Stimulated activated CD8-positive, alpha-beta memory T cell treated with anti-CD3 and anti-CD28 coated beads, Interleukin-15, amount 100 ng/mL, for 48 hours (primary cell): Measurements from ENCODE around the gene RTBDN.
"Not testable (repeated sequence)": the region's sequence is repeated elsewhere in the genome, so short reads cannot be mapped to it uniquely, and the experiment has no call there.

ENCODE experiments used
- DNase-seq, 2 donors: peaks; one replicate each; pipeline ENCODE4 v3.0.0-alpha.2; 2020; ENCODE audit warnings: low read depth in 2 of 2

Gene RTBDN

DNA sequence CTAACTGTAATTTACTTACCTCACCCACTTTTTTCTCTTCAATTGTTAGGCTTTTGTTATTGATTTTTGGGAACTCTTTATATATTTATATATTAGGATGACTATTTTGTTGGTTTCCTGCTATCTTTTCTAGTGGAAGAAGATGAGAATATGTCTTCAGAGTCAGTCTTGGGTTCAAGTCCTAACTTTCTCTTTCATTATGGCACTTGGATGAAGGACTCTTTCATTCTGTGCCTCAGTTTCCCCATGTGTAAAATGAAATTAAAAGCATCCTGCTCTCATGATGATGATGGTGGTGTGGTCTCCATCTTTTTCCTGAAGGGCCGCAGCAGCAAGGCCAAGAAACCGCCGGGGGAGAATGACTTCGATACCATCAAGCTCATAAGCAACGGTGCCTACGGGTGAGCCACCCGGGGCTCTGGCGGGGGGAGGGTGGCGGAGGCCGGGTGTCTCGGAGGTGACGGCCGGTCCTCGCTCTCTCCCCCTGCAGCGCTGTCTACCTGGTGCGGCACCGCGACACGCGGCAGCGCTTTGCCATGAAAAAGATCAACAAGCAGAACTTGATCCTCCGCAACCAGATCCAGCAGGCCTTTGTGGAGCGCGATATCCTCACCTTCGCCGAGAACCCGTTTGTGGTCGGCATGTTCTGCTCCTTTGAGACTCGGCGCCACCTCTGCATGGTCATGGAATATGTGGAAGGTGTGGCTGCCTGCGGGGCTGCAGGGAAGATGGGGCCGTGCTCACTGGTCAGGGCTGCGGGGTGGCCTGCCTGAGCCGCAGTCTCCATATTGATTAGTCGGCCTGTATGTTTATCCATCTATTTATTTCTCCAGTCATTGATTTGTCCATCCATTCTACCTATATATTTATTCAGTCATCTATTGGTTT is 23.9 kb upstream of the RTBDN start:
- no peak for DNase-seq

DNA sequence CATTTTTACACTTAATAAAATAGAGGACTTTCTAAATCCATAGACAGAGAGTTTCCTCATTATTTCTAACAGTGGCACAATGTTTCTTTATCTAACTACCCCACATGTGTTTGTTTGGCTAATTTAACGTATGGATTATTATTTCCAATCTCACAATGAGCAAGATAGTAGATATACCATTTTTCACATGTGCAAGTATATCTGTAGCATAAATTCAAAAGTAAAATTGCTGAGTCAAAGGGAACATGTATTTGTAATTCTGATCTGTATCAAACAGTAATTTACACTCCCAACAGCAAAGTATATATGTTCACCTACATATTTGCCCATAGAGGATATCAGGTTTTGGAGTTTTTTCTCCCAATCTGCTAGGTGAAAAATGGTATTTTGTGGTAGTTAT is 22.3 kb upstream of the RTBDN start:
- no peak for DNase-seq

DNA sequence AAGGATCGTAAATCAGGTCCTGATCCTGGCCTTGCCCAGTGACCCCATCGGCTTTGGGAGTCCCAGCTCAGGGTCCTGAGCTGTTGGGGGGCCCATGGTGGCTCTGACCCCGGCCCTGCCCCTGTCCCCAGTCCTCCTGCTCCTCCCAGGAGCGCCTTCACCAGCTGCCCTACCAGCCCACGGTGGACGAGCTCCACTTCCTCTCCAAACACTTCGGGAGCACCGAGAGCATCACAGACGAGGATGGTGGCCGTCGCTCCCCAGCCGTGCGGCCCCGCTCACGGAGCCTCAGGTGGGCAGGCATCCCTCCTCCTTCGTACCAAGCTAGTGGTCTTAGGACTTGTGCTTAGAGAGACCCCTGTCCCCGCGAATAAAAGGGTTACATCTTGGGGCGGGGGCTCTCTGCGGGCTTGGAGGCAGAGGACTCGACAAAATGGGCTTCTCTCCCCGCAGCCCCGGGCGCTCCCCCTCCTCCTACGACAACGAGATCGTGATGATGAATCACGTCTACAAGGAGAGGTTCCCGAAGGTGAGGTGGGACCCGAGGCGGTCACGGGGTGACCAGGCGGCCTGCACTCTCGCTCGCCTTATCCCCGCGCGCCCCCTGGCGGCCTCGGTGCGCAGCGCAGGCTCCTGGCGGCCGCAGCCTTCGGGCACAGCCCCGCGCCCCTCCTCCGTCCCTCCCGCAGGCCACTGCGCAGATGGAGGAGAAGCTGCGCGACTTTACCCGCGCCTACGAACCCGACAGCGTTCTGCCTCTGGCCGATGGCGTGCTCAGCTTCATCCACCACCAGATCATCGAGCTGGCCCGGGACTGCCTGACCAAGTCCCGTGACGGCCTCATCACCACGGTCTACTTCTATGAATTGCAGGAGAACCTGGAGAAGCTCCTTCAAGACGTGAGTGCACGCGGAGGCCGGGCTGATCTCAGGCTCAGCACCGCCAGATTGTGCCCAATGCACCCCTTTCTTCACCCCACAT is 13.1 kb upstream of the RTBDN start:
- peak; percentile 80 to 81 for DNase-seq

DNA sequence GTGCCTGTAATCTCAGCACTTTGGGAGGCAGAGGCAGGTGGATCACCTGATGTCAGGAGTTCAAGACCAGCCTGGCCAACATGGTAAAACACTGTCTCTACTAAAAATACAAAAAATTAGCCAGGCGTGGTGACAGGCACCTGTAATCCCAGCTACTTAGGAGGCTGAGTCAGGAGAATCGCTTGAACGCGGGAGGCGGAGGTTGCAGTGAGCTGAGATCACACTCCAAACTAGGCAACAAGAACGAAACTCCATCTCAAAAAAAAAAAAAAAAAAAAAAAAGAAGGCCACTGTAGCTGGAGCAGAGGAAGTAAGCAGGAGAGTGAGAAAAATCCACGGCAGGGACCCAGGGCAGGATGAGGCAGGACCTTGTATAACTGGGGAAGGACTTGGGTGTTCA is 12.2 kb upstream of the RTBDN start:
- DNase-seq: not testable (repeated sequence)

DNA sequence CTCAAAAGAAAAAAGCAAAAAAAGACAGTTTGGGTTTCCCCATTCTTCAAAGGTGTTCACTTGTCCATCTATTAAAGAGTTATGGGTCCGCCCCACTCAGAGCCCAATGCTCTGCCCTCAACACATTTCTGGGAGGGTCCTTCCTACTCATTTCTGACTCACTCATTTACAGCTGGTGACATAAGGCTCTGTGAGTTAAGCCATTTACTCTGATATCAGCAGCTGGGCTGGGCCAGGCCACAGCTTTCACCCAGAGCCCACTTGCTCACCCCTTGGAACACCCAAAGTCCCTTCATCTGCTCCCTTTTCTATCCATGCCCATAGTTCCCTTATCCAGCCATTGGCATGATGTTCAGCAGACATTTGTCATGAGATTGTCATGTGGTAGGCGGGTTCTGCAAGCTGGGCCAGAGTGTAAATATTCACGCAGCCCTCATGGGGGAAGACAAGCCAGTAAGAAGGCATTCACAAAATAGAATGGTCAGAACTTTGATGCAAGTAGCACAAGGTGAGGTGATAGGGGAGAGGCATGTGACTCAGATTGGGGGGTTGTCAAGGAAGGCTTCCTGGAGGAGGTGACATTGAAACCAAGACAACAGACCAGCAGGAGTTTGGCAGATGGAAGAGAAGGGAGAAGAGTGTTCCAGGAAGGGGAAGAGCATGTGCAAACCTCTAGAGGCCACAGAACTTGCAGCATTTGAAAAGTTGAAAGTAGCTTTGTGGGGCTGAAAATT is 9.8 kb upstream of the RTBDN start:
- no peak for DNase-seq

DNA sequence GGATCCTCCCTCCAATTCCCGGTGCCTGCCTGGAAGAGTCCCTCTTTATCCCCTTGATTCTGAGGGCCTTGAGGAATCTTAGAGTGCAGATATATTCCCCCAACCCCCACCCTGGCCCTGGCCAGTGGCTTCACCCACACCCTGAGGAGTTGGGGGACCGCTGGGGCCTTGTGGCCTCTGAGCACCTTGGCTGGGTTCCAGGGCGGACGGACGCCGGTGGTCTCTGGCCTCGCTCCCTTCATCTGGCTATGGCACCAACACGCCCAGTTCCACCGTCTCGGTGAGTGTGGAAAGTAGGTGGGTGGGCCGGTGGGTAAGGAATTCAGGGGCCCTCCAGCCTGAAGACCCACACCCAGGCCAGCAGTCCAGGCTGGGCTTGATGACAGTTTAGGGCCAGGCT is 8.9 kb upstream of the RTBDN start:
- no peak for DNase-seq

DNA sequence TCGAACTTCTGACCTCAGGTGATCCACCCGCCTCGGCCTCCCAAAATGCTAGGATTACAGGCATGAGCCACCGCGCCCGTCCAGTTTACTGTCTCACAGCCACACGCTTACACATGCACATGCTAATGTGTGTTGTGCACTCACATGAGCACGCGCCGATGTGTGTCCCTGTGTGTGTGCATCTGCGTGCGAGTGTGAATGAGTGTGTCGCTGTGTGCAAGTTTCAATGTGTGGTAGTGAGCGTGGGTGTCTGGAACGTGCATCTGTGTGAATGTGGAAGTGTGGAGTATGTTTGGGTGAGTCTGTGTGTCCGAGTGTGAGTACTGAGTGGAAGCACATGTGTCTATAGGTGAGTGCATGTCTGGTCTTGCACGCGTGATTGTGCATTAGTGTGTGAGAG is 8.1 kb upstream of the RTBDN start:
- DNase-seq: no peak

DNA sequence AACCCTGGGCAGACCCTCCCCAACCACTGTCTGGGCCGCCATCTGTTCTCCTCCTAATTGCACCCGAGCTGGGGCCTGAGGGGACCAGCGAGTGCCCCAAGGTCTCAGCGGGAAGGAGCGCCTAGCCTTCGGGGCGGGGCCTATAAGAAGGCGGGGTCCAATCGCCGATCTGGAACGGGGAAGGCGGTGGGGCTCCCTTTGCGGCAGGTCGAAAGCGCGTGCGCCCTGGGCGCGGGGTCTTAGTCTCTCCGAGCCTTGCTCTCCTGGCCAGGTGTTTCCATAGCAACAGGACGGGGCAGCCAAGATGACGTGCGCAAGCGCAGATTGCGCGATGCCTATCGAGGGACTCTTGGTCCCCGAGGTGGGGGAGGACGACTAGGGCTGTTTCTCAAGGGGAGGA is 6.7 kb upstream of the RTBDN start:
- DNase-seq: no peak

DNA sequence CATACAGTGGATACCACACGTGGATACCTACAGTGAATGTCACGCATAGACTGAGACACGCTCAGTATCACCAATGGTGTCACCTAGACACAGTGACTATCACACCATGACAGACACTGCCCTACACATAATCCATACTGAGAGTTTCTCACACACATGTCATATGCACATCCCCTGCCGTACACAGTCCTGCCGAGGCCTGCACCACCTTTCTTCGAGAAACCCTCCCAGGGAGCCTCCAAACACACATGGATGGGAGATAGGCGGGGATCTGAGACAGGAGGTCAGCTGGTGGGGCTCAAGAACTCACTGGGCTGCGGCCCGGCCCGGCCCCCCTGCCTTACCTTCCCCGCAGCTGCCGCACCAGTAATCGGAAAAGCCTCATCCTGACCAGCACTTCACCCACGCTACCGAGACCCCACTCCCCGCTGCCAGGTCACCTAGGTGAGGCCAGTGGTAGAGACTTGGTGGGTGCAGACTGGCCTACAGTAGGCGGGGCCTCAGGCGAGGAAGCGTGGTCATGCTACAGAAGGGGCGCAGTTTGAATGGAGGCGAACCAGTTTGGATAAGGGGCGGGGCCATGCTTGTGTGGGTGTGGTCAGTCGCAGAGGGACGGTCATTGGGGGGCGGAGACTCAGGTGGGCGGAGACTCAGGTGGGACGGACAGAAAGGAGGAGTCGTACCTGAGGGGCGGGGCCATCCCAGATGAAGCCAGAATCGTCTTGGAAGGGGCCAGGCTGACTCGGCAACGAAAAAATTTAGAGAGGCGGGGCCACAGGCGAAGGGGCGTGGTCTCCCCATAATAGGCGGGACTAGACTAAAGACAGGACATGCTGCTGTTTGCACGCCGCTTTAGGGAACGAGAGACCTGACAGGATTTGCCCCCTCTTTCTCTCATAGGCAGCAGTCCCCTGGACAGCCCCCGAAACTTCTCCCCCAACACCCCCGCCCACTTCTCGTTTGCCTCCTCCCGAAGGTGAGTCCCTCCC is 6.0 kb upstream of the RTBDN start:
- peak in 1 of 2 donors; percentile 49 for DNase-seq

DNA sequence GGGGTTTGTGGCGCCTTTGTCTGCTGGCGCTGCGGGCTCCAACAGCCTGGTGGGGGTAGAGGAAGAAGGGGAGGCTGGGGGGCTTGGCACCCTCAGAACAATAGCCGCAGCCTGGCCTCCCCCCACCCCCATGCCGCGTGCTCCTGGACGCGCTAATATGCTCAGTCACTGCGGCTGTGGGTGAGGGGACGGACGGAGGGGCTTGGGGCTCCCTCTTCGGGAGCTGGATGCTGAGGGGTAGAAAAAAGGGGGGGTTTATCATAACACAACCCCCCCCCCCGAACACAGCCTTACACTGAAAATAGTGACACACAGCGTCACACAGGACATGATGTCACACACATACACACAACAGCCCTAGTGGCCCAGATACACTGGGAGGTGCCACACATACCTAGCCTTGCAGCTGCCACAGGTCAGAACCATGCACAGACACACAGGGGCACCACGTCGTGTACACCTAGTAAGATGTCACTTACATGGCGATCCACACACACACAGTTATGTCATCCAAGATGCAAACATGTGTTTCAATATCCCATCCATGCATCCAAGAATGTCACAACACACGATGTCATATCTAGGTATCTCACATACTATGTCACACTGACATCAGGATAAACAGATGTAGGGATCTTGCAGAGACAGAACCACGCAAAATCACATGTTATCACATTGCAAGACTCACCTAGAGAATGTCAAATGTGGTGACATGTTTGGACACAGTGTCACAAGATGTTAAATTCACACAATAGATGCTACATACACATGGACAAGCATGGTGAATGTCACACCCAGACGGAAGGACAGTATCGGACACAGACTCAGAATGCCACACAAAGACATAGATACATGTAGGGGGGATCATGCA is 4.7 kb upstream of the RTBDN start:
- DNase-seq: no peak

DNA sequence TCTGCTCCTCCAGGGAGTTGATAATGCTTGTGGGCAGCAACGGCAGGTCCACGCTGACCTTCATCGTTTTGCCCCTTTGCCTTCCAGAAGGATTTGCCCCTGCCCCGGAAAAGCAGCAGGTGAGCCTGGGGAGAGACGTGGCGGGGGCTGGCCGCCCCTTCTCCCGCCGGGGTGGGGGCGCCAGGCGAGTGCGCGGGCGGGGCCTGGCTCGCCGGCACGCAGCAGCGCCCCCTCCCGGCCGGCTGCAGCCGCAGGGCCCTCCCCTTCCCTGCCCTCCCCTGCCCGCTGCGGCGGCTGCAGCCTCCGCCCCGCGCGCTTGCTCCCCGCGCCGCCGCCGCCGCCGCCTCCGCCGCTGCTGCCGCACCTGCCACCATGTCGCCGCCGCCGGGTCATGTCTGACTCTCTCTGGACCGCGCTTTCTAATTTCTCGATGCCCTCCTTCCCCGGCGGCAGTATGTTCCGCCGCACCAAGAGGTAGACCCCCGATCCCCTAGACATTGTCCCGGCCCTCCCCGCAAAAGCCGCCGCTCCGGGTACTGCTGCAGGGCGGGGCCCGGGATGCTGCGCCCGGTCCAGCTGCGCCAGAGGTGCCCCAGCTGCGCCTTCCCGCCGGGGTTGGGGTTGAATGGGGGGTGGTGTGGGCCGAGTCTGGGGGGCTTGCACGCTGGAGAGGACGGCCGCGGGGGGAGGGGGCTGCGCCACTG is 4.0 kb upstream of the RTBDN start, which contains the start of gene MAST1:
MAST1 (plus strand) TSS at position 334 of the 704 bp plus-strand sequence; CDS start at position 392, 58 bp downstream.
- DNase-seq: peak in 1 of 2 donors; percentile 36

DNA sequence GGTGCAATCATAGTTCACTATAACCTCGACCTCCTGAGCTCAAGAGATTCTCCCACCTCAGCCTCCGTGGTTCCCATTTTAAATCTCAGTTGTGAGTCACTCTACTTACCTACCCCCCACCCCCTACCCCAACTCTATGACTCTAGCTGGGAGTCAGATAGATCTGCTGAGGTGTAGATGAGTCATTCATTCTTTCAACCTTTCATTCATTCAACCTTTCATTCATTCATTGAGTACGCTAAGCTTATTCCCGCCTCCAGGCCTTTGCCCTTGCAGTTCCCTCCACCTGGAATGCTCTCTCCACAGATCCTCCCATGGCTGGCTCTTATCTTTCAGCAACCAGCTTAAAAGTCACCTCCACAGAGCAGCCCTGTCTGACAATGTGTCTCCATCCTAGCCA is 2.8 kb upstream of the RTBDN start:
- DNase-seq: no peak

DNA sequence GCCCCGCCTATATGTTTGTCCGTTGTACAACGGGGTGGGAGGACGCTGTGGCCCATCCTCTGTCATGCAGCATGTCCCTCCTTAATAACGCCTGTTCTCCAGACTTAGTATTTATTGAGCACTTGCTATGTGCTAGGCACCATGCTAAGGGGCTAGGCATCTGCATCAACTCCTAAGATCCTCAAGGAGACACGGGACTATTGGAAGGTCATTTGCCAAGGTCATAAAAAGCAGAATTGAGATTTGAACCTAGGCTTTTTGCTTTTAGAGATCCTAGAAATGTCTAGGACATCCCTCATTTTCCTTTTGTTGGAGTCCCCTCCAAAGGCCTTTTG is 2.1 kb upstream of the RTBDN start:
- no peak for DNase-seq

DNA sequence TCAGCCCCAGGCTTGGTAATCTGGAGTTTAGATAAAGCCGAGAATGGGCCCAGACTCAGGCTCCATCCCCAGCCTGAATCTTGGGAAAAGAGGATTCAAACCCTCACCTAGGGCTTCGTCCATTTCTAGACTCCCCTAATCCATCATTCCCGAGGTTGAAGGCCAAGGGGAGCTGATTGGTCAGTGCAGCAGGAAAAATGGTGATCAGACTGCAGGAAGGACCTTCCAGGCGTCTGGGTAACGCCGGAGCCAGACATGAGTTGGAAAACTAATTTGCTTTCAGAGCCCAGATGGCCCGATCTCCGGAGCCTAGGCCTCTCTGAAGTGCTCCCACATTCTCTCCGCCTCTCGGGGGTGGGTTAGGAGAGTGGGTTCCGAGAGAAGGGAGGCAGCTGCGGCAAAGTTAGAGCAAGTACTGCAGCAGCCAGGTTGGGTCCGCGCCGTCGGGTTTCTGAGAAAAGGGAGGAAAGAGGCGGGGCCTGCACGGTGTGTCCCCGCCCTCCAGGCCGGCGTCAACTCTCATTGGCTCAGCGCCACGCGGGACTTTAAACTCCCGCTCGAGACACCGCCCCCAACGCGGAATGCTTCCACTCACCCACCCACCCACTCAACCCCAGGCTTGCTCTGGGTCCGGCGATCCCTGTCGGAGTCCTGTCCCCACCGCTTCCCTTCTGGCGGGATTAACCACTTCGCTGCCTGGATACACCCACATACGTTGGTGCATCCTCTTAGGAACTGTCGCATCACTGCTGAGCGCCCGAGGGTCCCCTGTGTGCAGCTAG is 788 bp upstream of the RTBDN start:
- no peak for DNase-seq

DNA sequence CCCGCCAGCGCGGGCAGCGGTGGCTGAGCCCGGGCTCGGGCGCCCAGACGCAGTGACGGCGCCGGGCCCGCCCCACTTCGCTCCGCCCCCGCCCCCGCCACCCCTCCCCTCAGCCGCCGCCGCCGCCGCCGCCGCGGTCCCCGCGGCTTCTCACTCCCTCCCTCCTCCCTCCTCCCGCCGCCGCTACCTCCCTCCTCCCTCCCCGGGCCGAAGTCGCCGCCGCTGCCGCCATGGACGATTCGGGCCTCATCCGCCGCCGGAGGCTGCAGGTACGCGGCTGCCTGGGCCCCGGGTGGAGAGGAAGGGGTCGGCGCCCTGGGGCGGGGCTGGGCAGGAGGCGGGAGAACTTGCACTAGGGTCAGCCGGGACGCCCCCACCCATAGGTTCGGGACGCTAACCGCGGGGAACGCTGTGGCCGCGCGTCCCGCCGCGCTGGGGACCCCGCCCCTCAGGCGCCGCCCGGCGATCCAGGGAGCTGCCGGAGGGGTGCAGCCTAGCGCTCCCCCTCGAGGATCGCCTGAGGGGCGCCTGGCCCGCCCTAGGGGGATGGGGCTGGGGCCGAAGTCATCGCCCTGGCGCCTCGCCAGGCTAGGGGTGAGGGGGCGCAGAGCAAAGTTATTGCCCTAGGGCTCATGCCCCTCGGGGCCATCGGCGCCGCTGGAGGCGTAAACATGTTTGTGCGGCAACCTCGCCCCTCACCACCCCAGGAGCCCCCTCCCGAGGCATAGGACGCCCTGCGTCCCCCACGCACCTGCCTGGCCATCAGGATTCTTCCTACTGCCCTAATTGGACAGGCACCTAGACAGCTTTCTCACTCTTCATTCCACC is 427 bp downstream of the RTBDN start:
- no peak for DNase-seq

DNA sequence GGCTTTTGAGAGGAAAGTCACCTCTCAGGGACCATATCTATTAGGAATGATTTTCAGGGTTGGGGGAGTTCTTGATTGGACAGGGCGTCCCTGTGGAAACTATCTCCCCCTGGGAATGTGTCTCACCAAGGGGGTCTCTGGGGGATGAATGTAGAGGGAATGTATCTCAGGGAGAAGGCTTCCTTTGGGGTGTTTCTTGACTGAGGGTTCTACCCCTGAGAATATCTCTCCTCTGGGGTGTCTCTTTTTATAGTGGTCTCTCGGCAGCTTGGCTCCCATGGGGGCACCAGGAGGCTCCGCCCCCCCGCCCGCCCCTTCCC is 1.0 kb downstream of the RTBDN start:
- no peak for DNase-seq

DNA sequence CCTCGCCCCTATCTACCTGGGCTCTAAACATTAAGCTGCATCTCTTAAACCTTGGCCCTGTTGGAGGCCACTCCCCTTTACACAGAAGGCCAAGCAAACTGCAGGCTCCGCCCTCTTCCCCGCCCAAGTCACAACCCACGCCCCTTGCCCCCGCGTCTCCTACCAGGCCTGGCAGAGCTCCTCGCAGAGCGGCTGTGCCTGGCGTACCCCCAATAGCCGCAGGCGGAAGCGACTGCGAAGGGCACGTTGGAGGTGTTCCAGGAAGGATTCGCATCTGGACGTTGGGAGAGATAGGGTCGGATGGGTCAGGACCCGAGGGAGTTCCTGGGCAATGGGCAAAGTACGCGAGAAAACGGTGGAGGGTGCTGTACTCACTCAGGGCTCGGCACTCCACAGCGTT is 5.9 kb downstream of the RTBDN start:
- peak in 1 of 2 donors; percentile 46 for DNase-seq
